Activated B cell treated with CpG ODN at 0.5 μM for 24 hours (primary cell): ENCODE results near the gene KCNJ9. TPM values are rescaled to one million over a fixed set of nuclear protein-coding genes. Genes with fewer than 3 reads are reported as not detected.
A peak's percentile ranks its signal among the peaks of the same experiment; 100 is the strongest.

Source experiments
- ATAC-seq: fragments of 200-7000 bp; cut with Tn5 transposase; one replicate; pipeline ENCODE4 v1.10.0; 2021; ENCODE audit warnings: low read depth, mild to moderate bottlenecking, moderate library complexity
- CTCF ChIA-PET: fragments of 350-600 bp; sonication (Branson Sonifier 250); formaldehyde crosslinking; loops from one replicate; lab custom pipeline; 2021; ENCODE audit warnings: antibody characterized with exemption; lab: Charles Lee
- POLR2A ChIA-PET: fragments of 350-600 bp; sonication (Branson Sonifier 250); formaldehyde crosslinking; loops from one replicate; lab custom pipeline; 2021; ENCODE audit warnings: antibody characterized with exemption; lab: Charles Lee
- DNase-seq: peaks from one replicate; pipeline ENCODE4 v3.0.0; 2022
- H3K27ac Mint-ChIP-seq: one replicate; pipeline ENCODE4 v1.8.0; 2020; ENCODE audit warnings: mixed read lengths
- H3K27me3 Mint-ChIP-seq: one replicate; pipeline ENCODE4 v1.8.0; 2021; ENCODE audit warnings: mixed read lengths
- H3K36me3 Mint-ChIP-seq: one replicate; pipeline ENCODE4 v1.8.0; 2021; ENCODE audit warnings: low read depth, mixed read lengths
- H3K4me1 Mint-ChIP-seq: one replicate; pipeline ENCODE4 v1.8.0; 2021; ENCODE audit warnings: mixed read lengths
- H3K4me3 Mint-ChIP-seq: one replicate; pipeline ENCODE4 v1.8.0; 2020; ENCODE audit warnings: mild to moderate bottlenecking, mixed read lengths
- H3K9me3 Mint-ChIP-seq: one replicate; pipeline ENCODE4 v1.8.0; 2020; ENCODE audit warnings: mixed read lengths
- CTCF ChIP-seq: fragments of 200-600 bp; IDR thresholded peaks from one replicate; pipeline ENCODE4 v1.8.0; 2022; ENCODE audit warnings: antibody characterized with exemption, mild to moderate bottlenecking
- intact Hi-C: fragments of 100-400 bp; cut with micrococcal nuclease; formaldehyde crosslinking; loops from one replicate; pipeline ENCODE4 v1.15.1; 2024
- total RNA-seq: library from RNA; stranded (reverse); gene quantifications from 2 replicates; pipeline ENCODE4 v1.2.3, GENCODE V29; 2022

Gene KCNJ9
- total RNA-seq, 1 donor from 2014 or later, result not detected

DNA sequence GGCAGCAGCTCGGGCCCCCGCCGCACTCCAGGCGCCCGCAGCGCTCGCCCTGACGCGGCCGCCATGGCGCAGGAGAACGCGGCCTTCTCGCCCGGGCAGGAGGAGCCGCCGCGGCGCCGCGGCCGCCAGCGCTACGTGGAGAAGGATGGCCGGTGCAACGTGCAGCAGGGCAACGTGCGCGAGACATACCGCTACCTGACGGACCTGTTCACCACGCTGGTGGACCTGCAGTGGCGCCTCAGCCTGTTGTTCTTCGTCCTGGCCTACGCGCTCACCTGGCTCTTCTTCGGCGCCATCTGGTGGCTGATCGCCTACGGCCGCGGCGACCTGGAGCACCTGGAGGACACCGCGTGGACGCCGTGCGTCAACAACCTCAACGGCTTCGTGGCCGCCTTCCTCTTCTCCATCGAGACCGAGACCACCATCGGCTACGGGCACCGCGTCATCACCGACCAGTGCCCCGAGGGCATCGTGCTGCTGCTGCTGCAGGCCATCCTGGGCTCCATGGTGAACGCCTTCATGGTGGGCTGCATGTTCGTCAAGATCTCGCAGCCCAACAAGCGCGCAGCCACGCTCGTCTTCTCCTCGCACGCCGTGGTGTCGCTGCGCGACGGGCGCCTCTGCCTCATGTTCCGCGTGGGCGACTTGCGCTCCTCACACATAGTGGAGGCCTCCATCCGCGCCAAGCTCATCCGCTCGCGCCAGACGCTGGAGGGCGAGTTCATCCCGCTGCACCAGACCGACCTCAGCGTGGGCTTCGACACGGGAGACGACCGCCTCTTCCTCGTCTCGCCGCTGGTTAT, 2.8 kb downstream of the KCNJ9 start:
- CTCF ChIA-PET, result interaction anchor here (1.0 to 7.6 kb wide), 10 partner anchors 13 to 292 kb away, joined by 3 to 81 read pairs (median 10); partner anchors contain the start of gene IGSF8
- peak; percentile 83 for ATAC-seq
- Mint-ChIP-seq H3K36me3 (peaks cover 33% of the 10 kb centered on the region), H3K9me3 (no peaks in the 10 kb centered on the region), H3K27me3 (peaks cover 31% of the 10 kb centered on the region), H3K27ac (no peak overlapping the region), H3K4me1 (peaks cover 14% of the 10 kb centered on the region), H3K4me3 (peak overlapping the region; percentile 75)
- TF ChIP-seq CTCF, result no peak
- DNase-seq, result peak; percentile 70
- intact Hi-C loops, result loop anchor here (1.0 kb wide), 2 partner anchors 38 to 148 kb away; no protein-coding TSS in a partner anchor
- POLR2A ChIA-PET, result no interaction called here

GRCh38 chr1:160084771-160085321, 3.5 kb downstream of the KCNJ9 start:
- Mint-ChIP-seq H3K9me3 (no peaks in the 10 kb centered on the region), H3K4me3 (no peak overlapping the region)

DNA sequence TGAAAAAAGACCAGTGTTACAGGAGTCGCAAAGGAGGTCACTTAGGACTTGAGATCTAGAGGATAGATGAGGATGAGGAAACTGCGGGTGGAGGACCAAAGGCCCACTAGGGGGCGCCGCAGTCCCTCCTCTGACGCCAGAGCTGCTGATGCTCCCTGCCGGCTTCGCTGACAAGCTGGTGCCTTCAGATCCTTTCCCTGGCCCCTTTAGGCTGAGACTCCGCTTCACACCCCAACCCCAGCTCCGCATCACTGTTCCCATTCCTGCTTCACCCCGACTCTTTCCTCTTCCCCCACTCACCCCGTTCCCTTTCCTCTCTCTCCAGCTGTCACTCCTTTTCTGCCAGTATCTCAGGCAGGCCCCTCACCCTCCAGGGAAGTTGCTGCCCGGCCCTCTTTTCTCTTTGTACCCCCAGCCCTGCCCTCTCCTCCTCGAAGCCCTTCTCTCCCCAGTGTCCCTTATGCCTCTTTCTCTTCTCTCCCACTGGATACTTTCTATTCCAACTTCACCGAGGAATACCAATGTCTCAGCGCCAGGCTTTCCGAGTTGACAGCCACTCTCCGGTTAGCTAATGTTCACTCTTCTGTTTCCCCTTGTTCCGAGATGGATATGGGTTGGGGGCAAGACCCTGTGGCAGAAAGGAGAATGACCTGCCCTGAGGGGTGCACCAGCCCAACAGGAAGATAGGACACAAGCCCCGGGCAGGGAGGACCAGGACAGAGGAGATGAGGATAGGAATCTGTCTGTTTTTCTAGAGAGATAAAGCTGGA, 4.5 kb downstream of the KCNJ9 start:
- TF ChIP-seq CTCF, result no peak
- Mint-ChIP-seq H3K36me3 (peaks cover 47% of the 10 kb centered on the region), H3K4me3 (no peak overlapping the region), H3K27ac (no peak overlapping the region), H3K9me3 (no peaks in the 10 kb centered on the region), H3K27me3 (peaks cover 16% of the 10 kb centered on the region), H3K4me1 (peaks cover 14% of the 10 kb centered on the region)
- ATAC-seq (peak; percentile 68), DNase-seq (peak; percentile 60)
- intact Hi-C loops, result loop anchor here (1.0 kb wide), 2 partner anchors 166 to 290 kb away; no protein-coding TSS in a partner anchor
- CTCF ChIA-PET, result interaction anchor here (0.7 to 7.6 kb wide), 16 partner anchors 10 to 290 kb away, joined by 3 to 81 read pairs (median 6); partner anchors contain the start of gene IGSF8
- POLR2A ChIA-PET, result interaction anchor here (2.7 kb wide), 1 partner anchor 13 kb away, joined by 11 read pairs; the partner anchor contains the start of gene IGSF8

More at GRCh38 chr1:160084771-160085321, 3.5 kb downstream of the KCNJ9 start:
- H3K27me3 Mint-ChIP-seq, result peaks cover 26% of the 10 kb centered on the region
- peaks cover 37% of the 10 kb centered on the region for H3K36me3 Mint-ChIP-seq
- H3K4me1 Mint-ChIP-seq, result peaks cover 14% of the 10 kb centered on the region
- TF ChIP-seq CTCF, result no peak
- POLR2A ChIA-PET, result interaction anchor here (2.7 kb wide), 1 partner anchor 14 kb away, joined by 11 read pairs; the partner anchor contains the start of gene IGSF8
- DNase-seq (no peak), ATAC-seq (no peak)
- no peak overlapping the region for H3K27ac Mint-ChIP-seq
- intact Hi-C loops, result loop anchor here (1.0 kb wide), 4 partner anchors 39 to 291 kb away; no protein-coding TSS in a partner anchor
- CTCF ChIA-PET, result interaction anchor here (1.3 to 7.6 kb wide), 11 partner anchors 9 to 291 kb away, joined by 4 to 81 read pairs (median 10); partner anchors contain the start of gene IGSF8

DNA sequence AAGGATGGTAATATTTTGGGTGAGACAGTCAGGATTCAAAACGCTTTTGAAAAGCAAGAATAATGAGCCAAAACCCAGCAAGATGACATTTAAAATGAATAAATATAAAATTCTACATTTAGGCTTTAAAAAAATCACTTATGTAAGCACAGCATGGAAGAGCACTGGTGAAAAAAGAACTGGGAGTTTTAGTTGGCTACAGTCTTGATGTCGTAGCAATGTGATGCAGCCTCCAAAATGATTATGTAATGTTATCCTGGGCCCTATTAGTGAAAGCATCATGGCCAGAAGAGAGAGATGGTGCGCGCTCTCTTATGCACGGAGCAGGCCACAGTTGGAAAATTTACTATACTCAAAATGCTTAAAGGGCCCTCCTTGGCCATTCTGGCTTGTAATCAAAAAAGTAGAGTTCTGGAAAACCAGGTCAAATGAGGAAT, 5.1 kb downstream of the KCNJ9 start:
- H3K27ac Mint-ChIP-seq, result no peak overlapping the region
- POLR2A ChIA-PET, result interaction anchor here (1.4 to 2.7 kb wide), 2 partner anchors 10 to 12 kb away, joined by 4 to 11 read pairs; partner anchors contain the start of gene IGSF8
- CTCF ChIA-PET, result interaction anchor here (0.9 to 7.6 kb wide), 8 partner anchors 11 to 290 kb away, joined by 3 to 81 read pairs (median 14); partner anchors contain the start of gene IGSF8
- peaks cover 14% of the 10 kb centered on the region for H3K4me1 Mint-ChIP-seq
- ATAC-seq, result no peak
- H3K36me3 Mint-ChIP-seq, result peaks cover 53% of the 10 kb centered on the region
- intact Hi-C loops, result no loop called here
- TF ChIP-seq CTCF, result no peak
- no peaks in the 10 kb centered on the region for H3K9me3 Mint-ChIP-seq
- peaks cover 12% of the 10 kb centered on the region for H3K27me3 Mint-ChIP-seq
- H3K4me3 Mint-ChIP-seq, result no peak overlapping the region
- no peak for DNase-seq
